ENCODE data around the gene TCF7L1.
"Not testable (repeated sequence)": the region's sequence is repeated elsewhere in the genome, so short reads cannot be mapped to it uniquely, and the experiment has no call there.

TCF7L1 gene

GRCh38 chr2:85132397-85132796 lies 795 bp upstream of the TCF7L1 start:
- no peak for DNase-seq (ENCODE audit: low read depth in 2 of 2)

- DNase-seq (ENCODE audit: low read depth in 2 of 2) = no peak
Measured at GRCh38 chr2:85133751-85134254, 611 bp downstream of the TCF7L1 start.

- DNase-seq (ENCODE audit: low read depth in 2 of 2) = no peak
Measured at GRCh38 chr2:85134255-85134895, 1.2 kb downstream of the TCF7L1 start.

GRCh38 chr2:85134896-85135659 lies 1.9 kb downstream of the TCF7L1 start:
- DNase-seq (ENCODE audit: low read depth in 2 of 2) = no peak

- no peak for DNase-seq (ENCODE audit: low read depth in 2 of 2)
Measured at GRCh38 chr2:85135660-85135914, 2.4 kb downstream of the TCF7L1 start.

- DNase-seq (ENCODE audit: low read depth in 2 of 2) = no peak
Measured at GRCh38 chr2:85137156-85137555, 4.0 kb downstream of the TCF7L1 start.

- no peak for DNase-seq (ENCODE audit: low read depth in 2 of 2)
Measured at GRCh38 chr2:85143463-85144082, 10.4 kb downstream of the TCF7L1 start.

GRCh38 chr2:85145116-85145820 lies 12.1 kb downstream of the TCF7L1 start:
- DNase-seq (ENCODE audit: low read depth in 2 of 2) = no peak

GRCh38 chr2:85148190-85148589 lies 15.0 kb downstream of the TCF7L1 start:
- DNase-seq (ENCODE audit: low read depth in 2 of 2) = no peak

- no peak for DNase-seq (ENCODE audit: low read depth in 2 of 2)
Measured at GRCh38 chr2:85151026-85151425, 17.8 kb downstream of the TCF7L1 start.

- no peak for DNase-seq (ENCODE audit: low read depth in 2 of 2)
Measured at GRCh38 chr2:85152895-85153294, 19.7 kb downstream of the TCF7L1 start.

GRCh38 chr2:85154048-85154753 lies 21.0 kb downstream of the TCF7L1 start:
- no peak for DNase-seq (ENCODE audit: low read depth in 2 of 2)

- DNase-seq (ENCODE audit: low read depth in 2 of 2) = not testable (repeated sequence)
Measured at GRCh38 chr2:85155082-85155481, 21.9 kb downstream of the TCF7L1 start.

GRCh38 chr2:85156153-85156552 lies 23.0 kb downstream of the TCF7L1 start:
- no peak for DNase-seq (ENCODE audit: low read depth in 2 of 2)

GRCh38 chr2:85156619-85157018 lies 23.4 kb downstream of the TCF7L1 start:
- no peak for DNase-seq (ENCODE audit: low read depth in 2 of 2)

- DNase-seq (ENCODE audit: low read depth in 2 of 2) = no peak
Measured at GRCh38 chr2:85157345-85157744, 24.2 kb downstream of the TCF7L1 start.

- DNase-seq (ENCODE audit: low read depth in 2 of 2) = no peak
Measured at GRCh38 chr2:85158559-85159273, 25.5 kb downstream of the TCF7L1 start.

- no peak for DNase-seq (ENCODE audit: low read depth in 2 of 2)
Measured at GRCh38 chr2:85159589-85159988, 26.4 kb downstream of the TCF7L1 start.

GRCh38 chr2:85160966-85161960 lies 28.1 kb downstream of the TCF7L1 start:
- no peak for DNase-seq (ENCODE audit: low read depth in 2 of 2)

GRCh38 chr2:85162746-85163301 lies 29.6 kb downstream of the TCF7L1 start:
- DNase-seq (ENCODE audit: low read depth in 2 of 2) = no peak
